Thyroid gland (tissue), 4 donors: Measurements from ENCODE around the gene ESD.
"Not testable (repeated sequence)": the region's sequence is repeated elsewhere in the genome, so short reads cannot be mapped to it uniquely, and the experiment has no call there.

Source experiments
- CTCF ChIP-seq, 6 experiments: fragments of 200-600 bp in 3 of 6; fragments of 450-650 bp in 3 of 6; sonication (generic) in 3 of 6; IDR thresholded peaks; one replicate each; pipeline ENCODE4 v1.5.1; 2016 to 2019; ENCODE audit warnings: antibody characterized with exemption in 6 of 6, mild to moderate bottlenecking in 2 of 6, inconsistent platforms in 1 of 6, moderate library complexity in 1 of 6
- POLR2A ChIP-seq, 2 donors: fragments of 450-650 bp; IDR thresholded peaks; one replicate each; pipeline ENCODE4 v1.6.1; 2017; ENCODE audit warnings: antibody characterized with exemption in 2 of 2, mild to moderate bottlenecking in 2 of 2, moderate library complexity in 1 of 2

- TF ChIP-seq CTCF, POLR2A (IDR thresholded peaks at IDR 0.05): not testable (repeated sequence)
Measured at GRCh38 chr13:46755508-46755907, 41.5 kb downstream of the ESD start.
